GM12873 (cell line): ENCODE measurements around the gene UNKL.

Source experiments
- TF ChIP-seq, protein P1 (sequence below): IDR thresholded peaks from 2 replicates; pipeline ENCODE4 v1.5.1; 2012; ENCODE audit warnings: low read depth, mild to moderate bottlenecking, moderate library complexity, low read length, control low read depth; ENCODE audit not compliant: insufficient read depth; ENCODE audit errors: missing control alignments

Gene UNKL

DNA sequence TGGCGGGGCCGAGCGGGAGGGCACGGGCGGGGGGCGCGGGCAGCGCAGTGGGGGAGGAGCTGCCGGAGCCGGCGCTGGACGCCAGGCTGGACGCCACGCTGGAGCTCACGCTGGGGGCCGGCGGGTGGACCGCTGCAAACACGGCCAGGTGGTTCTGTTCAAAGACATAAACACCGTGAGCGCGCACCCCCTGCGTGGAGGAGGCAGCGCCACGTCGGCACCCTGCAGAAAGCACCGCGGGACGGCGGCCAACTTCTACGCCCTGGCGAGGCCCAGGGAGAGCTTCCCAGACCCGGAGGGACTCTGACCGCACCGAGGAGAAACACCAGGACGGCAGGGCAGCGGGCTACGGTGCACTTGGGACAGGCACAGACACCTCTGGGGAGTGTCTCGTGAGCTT lies 29.3 kb downstream of the UNKL start:
- TF ChIP-seq, protein P1, sequence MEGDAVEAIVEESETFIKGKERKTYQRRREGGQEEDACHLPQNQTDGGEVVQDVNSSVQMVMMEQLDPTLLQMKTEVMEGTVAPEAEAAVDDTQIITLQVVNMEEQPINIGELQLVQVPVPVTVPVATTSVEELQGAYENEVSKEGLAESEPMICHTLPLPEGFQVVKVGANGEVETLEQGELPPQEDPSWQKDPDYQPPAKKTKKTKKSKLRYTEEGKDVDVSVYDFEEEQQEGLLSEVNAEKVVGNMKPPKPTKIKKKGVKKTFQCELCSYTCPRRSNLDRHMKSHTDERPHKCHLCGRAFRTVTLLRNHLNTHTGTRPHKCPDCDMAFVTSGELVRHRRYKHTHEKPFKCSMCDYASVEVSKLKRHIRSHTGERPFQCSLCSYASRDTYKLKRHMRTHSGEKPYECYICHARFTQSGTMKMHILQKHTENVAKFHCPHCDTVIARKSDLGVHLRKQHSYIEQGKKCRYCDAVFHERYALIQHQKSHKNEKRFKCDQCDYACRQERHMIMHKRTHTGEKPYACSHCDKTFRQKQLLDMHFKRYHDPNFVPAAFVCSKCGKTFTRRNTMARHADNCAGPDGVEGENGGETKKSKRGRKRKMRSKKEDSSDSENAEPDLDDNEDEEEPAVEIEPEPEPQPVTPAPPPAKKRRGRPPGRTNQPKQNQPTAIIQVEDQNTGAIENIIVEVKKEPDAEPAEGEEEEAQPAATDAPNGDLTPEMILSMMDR: no peak

DNA sequence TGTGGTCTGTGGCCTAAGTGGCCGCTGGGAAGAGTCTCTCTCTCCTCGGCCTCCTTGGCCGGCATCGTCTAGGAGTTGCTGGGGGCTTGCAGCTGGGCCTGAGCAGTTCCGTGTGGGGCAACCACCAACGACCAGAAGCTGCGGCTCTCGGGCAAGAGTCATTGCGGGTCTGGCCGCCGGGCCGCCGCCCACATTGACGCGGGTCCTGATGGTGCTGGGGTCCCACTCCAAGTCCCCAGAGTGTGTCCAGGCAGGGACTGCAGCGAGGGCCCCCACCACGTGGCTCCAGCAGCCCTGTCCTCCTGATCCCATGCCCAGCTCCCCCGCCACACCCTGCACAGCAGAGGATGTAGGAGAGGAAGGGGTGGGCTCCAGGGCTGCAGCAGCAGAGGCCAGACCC lies 30.9 kb downstream of the UNKL start:
- TF ChIP-seq, protein P1: no peak

GRCh38 chr16:1381612-1382406 lies 32.7 kb downstream of the UNKL start:
- TF ChIP-seq, protein P1: no peak

GRCh38 chr16:1380195-1380594 lies 34.3 kb downstream of the UNKL start:
- TF ChIP-seq, protein P1: no peak

DNA sequence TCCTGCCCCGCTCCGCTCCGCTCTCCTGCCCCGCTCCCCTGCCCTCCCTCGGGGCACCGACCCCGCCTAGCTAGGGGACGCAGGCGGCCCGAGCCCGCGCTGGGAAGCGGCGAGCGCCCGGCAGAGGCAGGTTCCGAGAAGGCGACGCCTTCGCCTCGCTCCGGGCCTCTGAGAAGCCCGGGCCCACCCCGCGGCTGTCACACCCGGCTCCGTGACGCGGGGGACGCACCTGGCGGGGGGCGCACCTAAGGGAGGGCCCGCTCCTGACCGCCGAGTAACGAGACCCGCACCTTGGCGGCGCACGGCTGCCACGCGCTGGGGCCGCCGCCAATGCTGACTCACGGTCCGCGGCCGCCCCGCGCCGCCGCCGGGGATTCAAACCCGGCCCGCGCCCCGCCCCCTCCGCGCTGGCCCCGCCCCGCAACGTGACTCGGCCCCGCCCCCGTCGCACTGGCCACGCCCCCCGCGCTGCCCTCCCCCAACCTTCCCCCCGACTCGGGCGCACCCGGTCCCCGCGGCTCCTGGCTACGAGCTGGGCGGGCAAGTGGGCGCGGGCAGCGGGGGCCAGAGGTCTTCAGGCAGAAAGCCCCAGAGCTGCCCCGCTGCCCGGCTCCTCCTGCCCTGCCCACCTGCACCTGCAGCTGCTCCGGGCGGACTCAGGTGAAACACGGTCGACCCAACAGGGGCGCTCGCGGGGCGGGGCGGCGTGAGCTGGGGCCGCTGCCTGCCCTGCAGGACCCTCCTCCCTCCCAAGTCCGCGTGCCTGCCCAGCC lies 35.0 kb downstream of the UNKL start:
- TF ChIP-seq, protein P1: no peak

GRCh38 chr16:1378804-1379303 lies 35.6 kb downstream of the UNKL start:
- TF ChIP-seq, protein P1: no peak
